COLO829 (cell line): ENCODE measurements around the gene RABAC1.

Source experiments
- DNase-seq: peaks from one replicate; pipeline ENCODE4 v3.0.0; 2012; ENCODE audit warnings: low spot score

Gene RABAC1

GRCh38 chr19:41988947-41989346 lies 29.8 kb upstream of the RABAC1 start:
- DNase-seq = no peak

DNA sequence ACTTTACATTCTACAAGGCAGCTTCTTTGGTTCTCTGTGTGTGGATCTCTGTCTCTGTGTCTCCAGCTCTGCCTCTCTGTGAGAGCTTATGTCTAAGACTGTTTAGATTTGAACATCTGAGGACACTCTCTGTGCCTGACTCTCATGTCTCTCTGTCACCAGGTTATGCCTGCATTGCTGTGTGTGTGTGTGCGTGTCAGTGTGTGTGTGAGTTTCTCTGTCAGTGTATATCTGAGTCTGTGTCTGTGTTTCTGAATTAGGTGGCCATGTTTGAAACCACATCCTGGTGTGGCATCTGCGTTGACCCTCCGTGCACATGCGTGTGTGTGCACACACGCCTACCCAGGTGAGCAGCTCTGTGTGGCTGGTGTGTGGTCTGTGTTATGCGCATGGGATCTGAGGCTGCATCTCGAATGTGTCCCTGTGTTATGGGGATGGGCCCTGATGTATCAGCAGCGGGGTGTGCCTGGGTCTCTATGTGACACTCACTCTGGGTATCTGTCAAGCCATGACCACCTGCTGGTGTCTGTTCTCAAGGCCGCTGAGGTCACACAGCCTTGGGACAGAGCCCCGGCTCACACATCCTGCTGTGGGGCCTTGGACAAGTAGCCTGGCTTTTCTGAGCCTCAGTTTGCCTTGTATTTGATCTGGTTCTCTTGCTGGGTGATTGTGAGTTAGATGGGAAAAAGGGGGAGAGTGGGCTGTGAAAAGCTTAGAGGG lies 28.2 kb upstream of the RABAC1 start:
- DNase-seq = no peak

- no peak for DNase-seq
Observed at GRCh38 chr19:41984961-41985360, 25.8 kb upstream of the RABAC1 start.

GRCh38 chr19:41981724-41982123 lies 22.6 kb upstream of the RABAC1 start:
- no peak for DNase-seq

DNA sequence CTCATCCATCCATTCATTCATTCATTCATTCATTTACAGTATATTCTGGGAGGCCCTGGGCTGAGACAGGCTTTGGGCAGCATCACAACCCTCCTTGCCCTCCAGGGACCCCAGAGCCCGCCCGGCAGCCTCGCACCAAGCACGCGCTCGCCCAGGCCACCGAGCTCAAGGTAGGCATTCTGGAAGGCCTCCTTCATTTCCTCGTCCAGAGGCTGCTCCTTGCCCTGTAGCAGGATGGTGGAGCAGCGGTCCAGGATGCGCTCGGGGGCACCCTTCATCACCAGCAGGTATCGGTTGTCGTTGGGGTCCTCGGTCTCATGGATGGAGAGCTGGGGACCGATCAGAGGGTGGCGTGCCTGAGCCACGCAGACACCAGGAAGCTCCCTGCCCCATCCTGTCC lies 19.3 kb upstream of the RABAC1 start:
- DNase-seq = no peak

DNA sequence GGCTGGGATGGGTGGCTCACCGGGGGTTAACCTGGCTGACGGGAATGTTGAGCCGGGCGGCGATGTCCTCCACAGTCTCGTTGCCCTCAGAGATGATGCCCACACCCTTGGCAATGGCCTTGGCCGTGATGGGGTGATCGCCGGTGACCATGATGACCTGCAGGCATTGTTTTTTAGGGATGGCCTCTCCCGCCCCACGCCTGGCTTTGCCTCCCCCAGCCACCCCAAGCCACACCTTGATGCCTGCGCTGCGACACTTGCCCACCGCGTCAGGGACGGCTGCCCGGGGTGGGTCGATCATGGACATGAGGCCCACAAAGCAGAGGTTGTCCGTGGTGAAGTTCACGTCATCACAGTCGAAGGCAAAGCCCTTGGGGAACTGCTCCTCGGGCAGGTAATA lies 18.8 kb upstream of the RABAC1 start:
- no peak for DNase-seq

DNA sequence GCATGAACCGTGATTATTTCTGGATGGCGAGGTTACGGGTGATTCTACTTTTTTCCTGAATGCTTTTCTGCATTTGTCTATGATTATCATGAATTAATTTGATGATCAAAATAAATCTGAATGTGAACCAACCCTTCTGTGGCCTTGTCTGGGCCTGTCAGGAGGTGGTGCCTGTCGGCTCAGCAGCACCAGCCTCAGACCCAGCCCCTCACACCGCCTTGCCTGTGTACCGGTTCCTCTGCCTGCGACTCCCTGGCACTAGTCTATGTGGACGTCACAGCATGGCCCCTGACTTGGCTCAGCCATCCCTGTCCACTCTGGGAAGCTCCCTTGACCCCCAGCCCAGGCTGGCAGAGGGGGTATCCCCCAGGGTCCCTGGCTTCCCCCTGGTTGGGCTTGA lies 15.5 kb upstream of the RABAC1 start:
- DNase-seq = no peak

GRCh38 chr19:41971363-41971762 lies 12.2 kb upstream of the RABAC1 start:
- no peak for DNase-seq

DNA sequence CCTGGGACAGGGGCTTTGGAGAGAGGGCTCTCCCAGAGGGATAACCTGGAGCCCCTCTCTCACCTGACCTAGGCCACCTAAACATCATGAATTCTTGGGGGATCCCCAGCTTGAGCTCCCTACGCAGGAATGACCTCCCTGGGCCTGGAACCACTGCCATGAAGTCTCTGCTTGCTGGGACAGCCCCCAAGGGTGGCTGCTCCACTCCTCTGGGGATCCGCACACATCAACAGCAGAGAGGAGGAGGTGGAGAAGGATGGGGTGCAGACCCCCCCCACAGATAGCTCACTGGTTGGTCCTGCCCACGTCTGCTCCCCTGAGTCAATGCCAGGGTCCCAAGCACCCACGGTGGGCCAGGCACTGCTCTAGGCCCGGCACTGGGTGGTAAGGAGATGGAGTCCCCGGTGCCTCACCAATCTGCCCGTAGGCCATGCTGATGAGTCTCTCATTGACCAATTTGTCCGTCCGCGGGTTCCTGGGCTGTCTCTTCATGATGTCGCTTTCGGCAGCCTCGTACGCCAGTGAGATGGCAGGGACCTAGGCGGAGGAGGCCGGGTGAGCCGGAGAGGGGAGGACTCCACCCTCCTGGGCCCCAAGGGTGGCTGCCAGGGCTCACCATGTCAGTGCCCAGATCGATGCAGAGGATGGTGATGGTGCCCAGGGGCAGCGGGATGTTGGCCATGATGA lies 10.8 kb upstream of the RABAC1 start:
- DNase-seq = no peak

- DNase-seq = no peak
Observed at GRCh38 chr19:41968751-41969595, 9.9 kb upstream of the RABAC1 start.

- DNase-seq = no peak
Observed at GRCh38 chr19:41967054-41967783, 8.1 kb upstream of the RABAC1 start.

DNA sequence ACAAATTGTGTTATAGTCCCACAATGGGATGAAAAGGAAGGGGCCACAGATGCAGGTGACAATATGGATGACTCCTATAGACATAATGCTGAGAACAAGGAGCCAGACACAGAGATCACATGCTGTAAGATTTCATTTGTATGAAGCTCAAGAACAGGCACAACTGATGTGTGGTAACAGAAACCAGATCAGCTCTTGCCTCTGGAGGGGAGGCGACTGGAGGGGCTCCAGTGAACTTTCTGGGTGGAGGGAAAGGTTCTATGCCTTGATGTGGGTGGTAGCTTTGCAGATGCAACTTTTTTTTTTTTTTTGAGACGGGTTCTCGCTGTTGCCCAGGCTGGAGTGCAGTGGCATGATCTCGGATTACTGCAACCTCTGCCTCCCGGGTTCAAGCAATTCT lies 6.0 kb upstream of the RABAC1 start:
- DNase-seq = no peak

DNA sequence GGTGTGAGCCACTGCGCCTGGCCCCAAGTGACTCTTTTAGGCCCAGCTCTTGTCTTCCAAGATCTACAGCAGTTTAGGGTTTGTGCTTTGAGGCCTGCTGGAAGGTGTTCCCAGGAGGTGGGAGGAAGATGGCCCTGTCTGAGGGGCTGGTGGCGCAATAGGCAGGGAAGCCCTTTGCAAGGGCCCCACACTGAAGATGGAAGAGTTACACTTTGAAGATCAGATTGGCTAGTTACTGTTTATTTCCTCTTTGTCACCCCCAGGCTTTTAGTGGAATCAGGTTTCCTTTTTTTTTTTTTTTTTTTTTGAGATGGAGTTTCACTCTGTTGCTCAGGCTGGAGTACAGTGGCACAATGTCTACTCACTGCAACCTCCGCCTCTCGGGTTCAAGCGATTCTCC lies 1.9 kb upstream of the RABAC1 start:
- no peak for DNase-seq

DNA sequence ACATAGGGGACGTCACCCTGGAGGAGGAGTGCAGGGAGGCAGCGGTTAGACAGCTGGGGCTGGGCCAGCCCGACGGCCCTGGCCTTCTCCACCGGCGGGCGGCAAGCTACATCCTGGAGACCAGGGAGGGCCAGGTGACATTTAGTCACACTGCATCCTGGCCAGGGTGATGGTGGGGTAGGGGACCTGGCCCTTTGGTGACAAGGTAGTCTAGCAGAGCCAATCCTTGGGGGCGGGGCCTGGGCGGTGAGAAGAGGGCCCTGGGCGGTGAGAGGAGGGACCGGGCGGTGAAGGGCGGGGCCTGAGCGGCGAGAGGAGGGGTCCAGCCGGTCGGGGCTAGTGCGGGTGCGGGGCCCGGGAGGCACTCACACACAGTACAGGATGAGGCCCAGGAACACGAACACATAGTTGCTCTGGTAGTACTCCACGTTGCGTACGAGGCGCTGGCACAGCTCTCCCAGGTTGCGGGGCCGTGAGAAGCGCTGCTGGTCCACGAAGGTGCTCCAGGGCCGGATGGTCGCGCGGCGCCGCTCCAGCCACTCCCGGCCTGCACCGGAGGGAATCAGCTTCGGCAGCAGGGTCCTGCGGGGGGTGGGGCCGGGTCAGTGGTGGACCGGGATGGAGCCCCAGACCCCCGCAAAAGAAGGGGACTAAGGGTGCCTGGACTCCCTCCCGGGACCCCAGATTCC lies 610 bp downstream of the RABAC1 start:
- peak; percentile 53 for DNase-seq

DNA sequence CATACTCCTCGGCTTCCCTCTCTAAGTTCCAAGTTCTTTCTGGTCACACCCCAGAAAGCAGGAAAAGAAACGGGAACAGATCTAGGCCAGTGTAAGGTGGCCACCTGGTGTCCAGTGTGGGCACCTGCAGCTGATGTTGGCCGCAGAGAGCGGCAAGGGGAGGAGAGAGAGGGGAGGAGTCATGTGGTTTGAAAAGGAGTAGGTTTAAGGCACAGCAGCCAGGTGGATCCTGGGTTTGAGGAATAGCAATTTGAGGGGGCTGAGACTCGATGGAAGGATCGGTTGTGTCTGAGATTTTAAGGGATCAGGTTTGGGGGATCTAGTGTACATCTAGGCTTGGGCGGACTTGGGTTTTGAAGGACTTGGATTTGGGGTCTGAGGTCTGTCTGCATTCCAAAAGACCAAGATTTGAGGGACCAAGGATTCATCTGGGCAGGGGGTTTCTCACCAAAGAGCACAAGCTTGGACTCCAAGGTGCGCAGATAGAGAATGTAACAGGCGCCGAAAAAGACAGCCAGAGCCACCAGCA lies 1.2 kb downstream of the RABAC1 start:
- peak; percentile 87 for DNase-seq

GRCh38 chr19:41957161-41957837 lies 1.8 kb downstream of the RABAC1 start:
- DNase-seq = no peak

DNA sequence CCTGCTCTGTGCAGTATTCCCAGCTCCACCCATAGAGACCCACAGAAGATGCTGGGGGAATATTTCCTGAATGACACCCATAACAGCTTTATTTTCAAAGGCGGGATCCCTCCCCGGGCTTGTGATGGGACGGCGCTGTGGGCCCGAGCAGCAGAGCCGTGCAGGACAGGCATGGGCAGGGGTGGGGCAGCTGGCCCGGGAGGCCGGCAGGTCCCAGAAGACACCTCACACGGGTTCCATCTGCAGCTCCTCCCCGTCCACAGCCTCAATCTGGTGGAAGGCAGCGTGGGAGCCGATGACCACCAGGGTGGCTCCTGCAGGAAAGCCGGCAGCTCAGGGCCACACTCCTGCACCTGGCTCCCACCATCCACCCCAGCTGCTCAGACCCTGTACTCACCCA lies 2.5 kb downstream of the RABAC1 start:
- DNase-seq = no peak

DNA sequence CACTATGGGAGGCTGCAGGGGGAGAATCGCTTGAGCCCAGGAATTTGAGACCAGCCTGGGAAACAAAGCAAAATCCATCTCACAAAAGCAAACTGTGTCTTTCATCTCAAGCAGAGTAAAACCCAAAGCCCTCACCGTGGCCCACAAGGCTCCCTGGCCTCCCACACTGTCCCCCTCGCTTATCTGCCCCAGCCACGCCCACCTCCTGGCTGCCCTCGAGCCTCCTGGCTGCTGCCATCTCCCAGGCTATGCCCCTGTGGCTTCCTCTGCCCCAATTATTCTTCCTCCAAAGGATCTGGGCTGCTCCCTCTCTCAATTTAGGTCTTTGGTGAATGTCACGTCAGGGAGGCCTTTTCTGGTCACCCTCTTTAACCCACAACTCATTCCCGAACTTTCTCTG lies 3.6 kb downstream of the RABAC1 start:
- no peak for DNase-seq

GRCh38 chr19:41951686-41952172 lies 7.4 kb downstream of the RABAC1 start:
- peak; percentile 80 for DNase-seq

DNA sequence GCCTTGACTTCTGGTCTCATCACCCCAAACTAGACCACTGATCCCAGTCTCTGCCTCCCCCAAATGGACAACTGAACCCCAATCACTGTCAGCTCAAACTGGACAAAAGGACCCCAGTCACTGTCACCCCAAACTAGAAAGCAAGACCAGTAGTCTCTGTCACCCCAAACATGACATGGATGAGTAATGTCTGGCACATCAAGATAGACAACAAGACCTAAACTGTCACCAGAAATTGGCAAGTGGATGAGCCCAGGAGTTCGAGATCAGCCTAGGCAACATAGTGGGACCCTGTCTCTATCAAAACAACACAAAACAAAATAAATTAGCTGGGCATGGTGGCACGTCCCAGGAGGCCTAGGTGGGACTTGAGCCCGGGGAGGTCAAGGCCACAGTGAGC lies 12.0 kb downstream of the RABAC1 start:
- no peak for DNase-seq
